Psoas muscle (tissue), 8 donors: ENCODE data around the gene MANBA. TPM values are rescaled to one million over a fixed set of nuclear protein-coding genes. Genes with fewer than 3 reads are reported as not detected.

Experiments
- ATAC-seq, 4 donors: fragments of 200-7000 bp; cut with Tn5 transposase; one replicate each; pipeline ENCODE4 v1.9.1; 2020; ENCODE audit warnings: moderate library complexity in 3 of 4, mild to moderate bottlenecking in 2 of 4
- DNase-seq, 2 donors: peaks; one replicate each; pipeline ENCODE4 v3.0.0-alpha.2; 2020
- H3K27ac ChIP-seq: fragments of 200-600 bp; one replicate; pipeline ENCODE4 v1.8.0; 2022
- H3K27me3 ChIP-seq, 3 donors: fragments of 200-600 bp in 1 of 3; one replicate each; pipeline versions ENCODE4 v1.6.1 to v1.8.0; 2013 to 2022; ENCODE audit warnings: low read length in 2 of 3, mild to moderate bottlenecking in 2 of 3, moderate library complexity in 1 of 3; ENCODE audit not compliant: insufficient read depth in 3 of 3
- H3K36me3 ChIP-seq, 2 donors: fragments of 200-600 bp in 1 of 2; one replicate each; pipeline versions ENCODE4 v1.6.1 to v1.8.0; 2013 to 2022; ENCODE audit warnings: low read depth in 1 of 2, mild to moderate bottlenecking in 1 of 2, moderate library complexity in 1 of 2; ENCODE audit not compliant: insufficient read depth in 1 of 2
- H3K4me1 ChIP-seq: fragments of 200-600 bp; one replicate; pipeline ENCODE4 v1.8.0; 2022
- H3K4me3 ChIP-seq: fragments of 200-600 bp; one replicate; pipeline ENCODE4 v1.8.0; 2022; ENCODE audit warnings: mild to moderate bottlenecking
- H3K9me3 ChIP-seq: fragments of 200-600 bp; one replicate; pipeline ENCODE4 v1.8.0; 2022
- CTCF ChIP-seq: fragments of 200-600 bp; IDR thresholded peaks from one replicate; pipeline ENCODE4 v1.8.0; 2022; ENCODE audit warnings: antibody characterized with exemption
- WGBS, 3 donors: extraction: QIAGEN DNeasy Blood & Tissue Kit; methylation state at CpG; one replicate each; pipeline versions ENCODE4 v1.1.6 to v1.1.7; 2013; 5-methylcytosine and 5-hydroxymethylcytosine counted together
- intact Hi-C, 2 donors: fragments of 100-400 bp; cut with DNase I; formaldehyde crosslinking; loops; one replicate each; pipeline versions ENCODE4 v1.11.0 to v1.14.2; 2022
- polyA plus RNA-seq, 3 donors: library from polyadenylated mRNA; stranded (reverse); fragments of 200-250 nt; gene quantifications; one replicate each; pipeline ENCODE4 v1.2.3, GENCODE V29; 2013
- total RNA-seq, 4 donors: library from RNA; stranded (reverse); fragmentation: NEBNext Ultra II Directional in 2 of 4; extraction: Animal tissue kit (Norgen Biotek cat#: 25700) in 2 of 4; gene quantifications; one replicate each; pipeline versions ENCODE4 v1.2.1 to v1.2.4, GENCODE V29; 2021 to 2023
- donor health status: healthy with polysubstance abuse.
- donor health status: DM: no; HTN: no; CAD: no; lungs with moderate emphysema.
- donor health status: Bipolar disorder and iron deficiency.
- donor health status: healthy.
- donor health status: DM: yes; HTN: yes; CAD: no.
- donor health status: DM: no; HTN: no; CAD: no.
- donor health status: DM: no; HTN: no; CAD: no.
- donor health status: DM: yes; HTN: yes; CAD: no.

MANBA gene
- total and polyA plus RNA-seq, 7 donors = 3.1 to 11.9 (median 4.8) TPM

GRCh38 chr4:102637391-102637790 lies 123.4 kb downstream of the MANBA start:
- no peak for DNase-seq
- no peak for ATAC-seq
- H3K9me3 ChIP-seq = no peaks in the 10 kb centered on the region
- no peak for TF ChIP-seq CTCF
- no peak overlapping the region for H3K4me3 ChIP-seq
- intact Hi-C loops = no loop called here
- H3K27ac ChIP-seq = no peak overlapping the region
- H3K36me3 ChIP-seq = peaks cover 0 to 28% of the 10 kb centered on the region in 2 donors
- no peaks in the 10 kb centered on the region for H3K27me3 ChIP-seq
- H3K4me1 ChIP-seq = no peaks in the 10 kb centered on the region
- WGBS, 3 donors = 79 to 97% (median 91%) methylated on average over 3 of the region's 3 CpGs

GRCh38 chr4:102633100-102633499 lies 127.7 kb downstream of the MANBA start:
- Histone ChIP-seq H3K27me3 (no peaks in the 10 kb centered on the region), H3K36me3 (peaks cover 0 to 25% of the 10 kb centered on the region in 2 donors), H3K4me1 (no peaks in the 10 kb centered on the region), H3K27ac (no peak overlapping the region), H3K4me3 (no peak overlapping the region), H3K9me3 (no peaks in the 10 kb centered on the region)
- 55 to 76% (median 58%) methylated on average over 6 of the region's 6 CpGs for WGBS, 3 donors
- no peak for TF ChIP-seq CTCF
- DNase-seq (no peak), ATAC-seq (no peak)
- intact Hi-C loops = no loop called here

- intact Hi-C loops = no loop called here
- no peak for ATAC-seq
Observed at GRCh38 chr4:102632241-102633065, 128.3 kb downstream of the MANBA start.

GRCh38 chr4:102631616-102632015 lies 129.2 kb downstream of the MANBA start:
- H3K36me3 ChIP-seq = peaks cover 0 to 13% of the 10 kb centered on the region in 2 donors
- H3K27ac ChIP-seq = no peak overlapping the region
- H3K9me3 ChIP-seq = no peaks in the 10 kb centered on the region
- H3K4me3 ChIP-seq = no peak overlapping the region
- no peak for DNase-seq
- WGBS, 3 donors = 73 to 77% (median 77%) methylated on average over 7 of the region's 7 CpGs
- ATAC-seq = no peak
- intact Hi-C loops = no loop called here
- no peaks in the 10 kb centered on the region for H3K27me3 ChIP-seq
- TF ChIP-seq CTCF = no peak
- H3K4me1 ChIP-seq = no peaks in the 10 kb centered on the region

More at GRCh38 chr4:102632241-102633065, 128.3 kb downstream of the MANBA start:
- no peak overlapping the region for H3K27ac ChIP-seq
- H3K9me3 ChIP-seq = no peaks in the 10 kb centered on the region
- 53 to 58% (median 55%) methylated on average over 6 of the region's 6 CpGs for WGBS, 3 donors
- H3K4me1 ChIP-seq = no peaks in the 10 kb centered on the region
- no peak for DNase-seq
- no peak overlapping the region for H3K4me3 ChIP-seq
- H3K36me3 ChIP-seq = peaks cover 0 to 21% of the 10 kb centered on the region in 2 donors
- H3K27me3 ChIP-seq = no peaks in the 10 kb centered on the region
- no peak for TF ChIP-seq CTCF
